Ovary (tissue), 3 donors: ENCODE measurements around the gene TTLL11.

Source experiments
- EP300 ChIP-seq: sonication (generic); formaldehyde crosslinking; IDR thresholded peaks from one replicate; pipeline ENCODE4 v1.6.1; 2017; ENCODE audit warnings: antibody characterized with exemption
- POLR2A ChIP-seq: fragments of 450-650 bp; IDR thresholded peaks from one replicate; pipeline ENCODE4 v1.6.1; 2017; ENCODE audit warnings: antibody characterized with exemption, mild to moderate bottlenecking, moderate library complexity
- TF ChIP-seq, protein P1 (sequence below), 3 donors: fragments of 450-650 bp in 2 of 3; fragments of 200-600 bp in 1 of 3; IDR thresholded peaks; one replicate each; pipeline versions ENCODE4 v1.5.1 to v1.8.0; 2016 to 2022; ENCODE audit warnings: antibody characterized with exemption in 3 of 3, mild to moderate bottlenecking in 1 of 3
- donor health status: DM: no; HTN: no; CAD: no.

DNA sequence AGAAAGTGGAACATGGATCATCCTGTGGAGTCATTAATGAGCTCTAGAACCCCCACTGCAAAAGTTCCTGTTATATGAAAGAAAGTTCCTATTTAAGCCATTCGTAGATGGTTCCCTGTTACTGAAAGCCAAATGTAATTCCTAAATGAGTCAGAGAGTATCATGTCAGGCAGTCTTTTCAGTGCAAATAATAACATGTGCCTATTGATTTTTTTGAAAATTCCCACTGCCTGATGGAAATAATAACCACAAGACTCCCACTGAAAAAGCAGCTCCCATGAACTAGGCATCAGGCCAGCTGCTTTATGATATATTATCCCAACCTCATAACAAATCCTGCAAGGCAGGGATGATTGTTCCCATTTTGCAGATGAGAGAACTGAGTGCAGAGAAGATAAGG, 224.5 kb downstream of the TTLL11 start:
- TF ChIP-seq, protein P1, sequence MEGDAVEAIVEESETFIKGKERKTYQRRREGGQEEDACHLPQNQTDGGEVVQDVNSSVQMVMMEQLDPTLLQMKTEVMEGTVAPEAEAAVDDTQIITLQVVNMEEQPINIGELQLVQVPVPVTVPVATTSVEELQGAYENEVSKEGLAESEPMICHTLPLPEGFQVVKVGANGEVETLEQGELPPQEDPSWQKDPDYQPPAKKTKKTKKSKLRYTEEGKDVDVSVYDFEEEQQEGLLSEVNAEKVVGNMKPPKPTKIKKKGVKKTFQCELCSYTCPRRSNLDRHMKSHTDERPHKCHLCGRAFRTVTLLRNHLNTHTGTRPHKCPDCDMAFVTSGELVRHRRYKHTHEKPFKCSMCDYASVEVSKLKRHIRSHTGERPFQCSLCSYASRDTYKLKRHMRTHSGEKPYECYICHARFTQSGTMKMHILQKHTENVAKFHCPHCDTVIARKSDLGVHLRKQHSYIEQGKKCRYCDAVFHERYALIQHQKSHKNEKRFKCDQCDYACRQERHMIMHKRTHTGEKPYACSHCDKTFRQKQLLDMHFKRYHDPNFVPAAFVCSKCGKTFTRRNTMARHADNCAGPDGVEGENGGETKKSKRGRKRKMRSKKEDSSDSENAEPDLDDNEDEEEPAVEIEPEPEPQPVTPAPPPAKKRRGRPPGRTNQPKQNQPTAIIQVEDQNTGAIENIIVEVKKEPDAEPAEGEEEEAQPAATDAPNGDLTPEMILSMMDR (IDR thresholded peaks at IDR 0.05): no peak
- no peak for TF ChIP-seq POLR2A
- no peak for TF ChIP-seq EP300
